Keratinocyte (primary cell): ENCODE measurements around the gene DTL. TPM values are rescaled to one million over a fixed set of nuclear protein-coding genes. Genes with fewer than 3 reads are reported as not detected.

ENCODE experiments used
- DNase-seq: peaks from one replicate; pipeline ENCODE4 v3.0.0-alpha.2; 2011; ENCODE audit warnings: low read depth, missing footprints, low spot score
- FAIRE-seq: peaks from 2 replicates; lab custom pipeline; 2011; peaks lifted over from hg19 to GRCh38; lab: Jason Lieb, UNC
- H2AFZ ChIP-seq: 2 replicates; pipeline ENCODE4 v1.6.0; 2012; ENCODE audit warnings: low read length, control low read depth, inconsistent platforms; ENCODE audit not compliant: control insufficient read depth
- H3K27ac ChIP-seq: 2 replicates; pipeline ENCODE4 v1.5.1; 2011; ENCODE audit warnings: low read length; ENCODE audit not compliant: control insufficient read depth, insufficient read depth
- H3K27me3 ChIP-seq: 3 replicates; pipeline ENCODE4 v1.6.0; 2011; ENCODE audit warnings: low read length; ENCODE audit not compliant: control insufficient read depth, insufficient read depth; ENCODE audit errors: extremely low read depth
- H3K36me3 ChIP-seq, 2 experiments: 2 replicates in 1 of 2; 3 replicates in 1 of 2; pipeline ENCODE4 v1.5.1; 2011; ENCODE audit warnings: low read length in 2 of 2, mild to moderate bottlenecking in 1 of 2; ENCODE audit not compliant: control insufficient read depth in 2 of 2, insufficient read depth in 2 of 2; ENCODE audit errors: extremely low read depth in 1 of 2
- H3K4me1 ChIP-seq: 3 replicates; pipeline ENCODE4 v1.5.1; 2011; ENCODE audit warnings: low read length; ENCODE audit not compliant: control insufficient read depth, insufficient read depth; ENCODE audit errors: extremely low read depth
- H3K4me2 ChIP-seq: 3 replicates; pipeline ENCODE4 v1.6.0; 2011; ENCODE audit warnings: low read depth, low read length; ENCODE audit not compliant: control insufficient read depth, insufficient read depth; ENCODE audit errors: extremely low read depth
- H3K4me3 ChIP-seq, 3 experiments: fragments of 200-600 bp in 1 of 3; sonication (generic) in 1 of 3; 2 replicates in 2 of 3; 3 replicates in 1 of 3; pipeline ENCODE4 v1.5.1; 2011 to 2016; ENCODE audit warnings: low read length in 3 of 3, mild to moderate bottlenecking in 3 of 3, control low read depth in 2 of 3, inconsistent platforms in 1 of 3, low read depth in 1 of 3, mixed read lengths in 1 of 3, mixed run types in 1 of 3, moderate library complexity in 1 of 3; ENCODE audit not compliant: control insufficient read depth in 2 of 3, insufficient read depth in 2 of 3; ENCODE audit errors: extremely low read depth in 1 of 3
- H3K79me2 ChIP-seq: 2 replicates; pipeline ENCODE4 v1.6.0; 2012; ENCODE audit warnings: low read length; ENCODE audit not compliant: control insufficient read depth, insufficient read depth
- H3K9ac ChIP-seq: 3 replicates; pipeline ENCODE4 v1.6.0; 2011; ENCODE audit warnings: low read length; ENCODE audit not compliant: control insufficient read depth, insufficient read depth; ENCODE audit errors: extremely low read depth
- H3K9me1 ChIP-seq: 3 replicates; pipeline ENCODE4 v1.6.0; 2011; ENCODE audit warnings: low read length; ENCODE audit not compliant: control insufficient read depth, insufficient read depth; ENCODE audit errors: extremely low read depth
- H3K9me3 ChIP-seq: 2 replicates; pipeline ENCODE4 v1.5.1; 2012; ENCODE audit warnings: low read depth, low read length; ENCODE audit not compliant: control insufficient read depth
- H4K20me1 ChIP-seq: 3 replicates; pipeline ENCODE4 v1.6.0; 2011; ENCODE audit warnings: low read length; ENCODE audit not compliant: control insufficient read depth, insufficient read depth; ENCODE audit errors: extremely low read depth
- EZH2 ChIP-seq: IDR thresholded peaks from one replicate; pipeline ENCODE4 v1.6.1; 2012; ENCODE audit warnings: inconsistent platforms, mild to moderate bottlenecking, low read length, moderate library complexity
- dilution Hi-C: fragments of 300-500 bp; cut with MboI; formaldehyde crosslinking; loops from one replicate; pipeline ENCODE4 v1.7.0; 2020; ENCODE audit warnings: low sequenced_read_pairs; ENCODE audit not compliant: extremely low pct_ligation_motif_present
- polyA plus RNA-seq, 5 experiments: library from polyadenylated mRNA; depleted of rRNA in 3 of 5; stranded (reverse) in 3 of 5; stranded (forward) in 1 of 5; unstranded in 1 of 5; fragments of >200 nt; gene quantifications; 1 replicate in 1 of 5; 2 replicates in 3 of 5; 3 replicates in 1 of 5; pipeline versions ENCODE4 v1.2.1 to v1.2.3, GENCODE V29; 2011 to 2012; ENCODE audit warnings: missing spikeins in 2 of 5, low read depth in 1 of 5, low replicate concordance in 1 of 5
- TF ChIP-seq, protein P1 (sequence below), 3 experiments: IDR thresholded peaks in 1 of 3; conservative IDR thresholded peaks in 1 of 3; optimal IDR thresholded peaks in 1 of 3; 2 replicates in 2 of 3; 3 replicates in 1 of 3; pipeline versions ENCODE3 to v1.5.1; 2011; ENCODE audit warnings: low read length in 3 of 3, mild to moderate bottlenecking in 3 of 3, moderate library complexity in 2 of 3, control low read depth in 1 of 3, inconsistent platforms in 1 of 3; ENCODE audit not compliant: insufficient read depth in 2 of 3; ENCODE audit errors: extremely low read depth in 1 of 3

The DTL gene
- polyA plus RNA-seq, 1 donor (not counting 4 experiments of a cell fraction or from before 2014, with no cell fraction given) = 9.3 TPM

DNA sequence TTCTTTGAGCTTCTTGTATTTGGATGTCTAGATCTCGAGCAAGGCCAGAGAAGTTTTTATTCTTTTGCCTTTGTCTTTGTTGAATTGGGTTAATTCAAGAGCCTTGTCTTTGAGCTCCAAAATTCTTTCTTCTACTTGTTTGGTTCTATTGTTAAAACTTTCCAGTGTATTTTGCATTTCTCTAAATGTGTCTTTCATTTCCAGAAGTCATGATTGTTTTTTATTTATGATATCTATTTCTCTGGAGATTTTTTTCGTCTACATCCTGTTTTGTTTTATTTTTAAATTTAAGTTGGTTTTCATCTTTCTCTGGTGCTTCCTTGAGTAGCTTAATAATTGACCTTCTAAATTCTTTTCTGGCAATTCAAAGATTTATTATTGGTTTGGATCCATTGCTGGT lies 61.8 kb downstream of the DTL start:
- no peak overlapping the region for H3K4me3 ChIP-seq
- H4K20me1 ChIP-seq = peaks cover 4% of the 10 kb centered on the region
- H3K9me1 ChIP-seq = no peaks in the 10 kb centered on the region
- peaks cover 0 to 6% of the 10 kb centered on the region in 2 experiments for H3K36me3 ChIP-seq
- H3K9me3 ChIP-seq = no peaks in the 10 kb centered on the region
- FAIRE-seq = no peak
- dilution Hi-C loops = no loop called here
- no peak overlapping the region for H3K27ac ChIP-seq
- no peak overlapping the region for H3K9ac ChIP-seq
- no peak for DNase-seq
- H2AFZ ChIP-seq = no peak overlapping the region
- H3K4me2 ChIP-seq = no peak overlapping the region
- no peaks in the 10 kb centered on the region for H3K27me3 ChIP-seq
- H3K4me1 ChIP-seq = no peaks in the 10 kb centered on the region
- TF ChIP-seq EZH2 = no peak
- TF ChIP-seq, protein P1, sequence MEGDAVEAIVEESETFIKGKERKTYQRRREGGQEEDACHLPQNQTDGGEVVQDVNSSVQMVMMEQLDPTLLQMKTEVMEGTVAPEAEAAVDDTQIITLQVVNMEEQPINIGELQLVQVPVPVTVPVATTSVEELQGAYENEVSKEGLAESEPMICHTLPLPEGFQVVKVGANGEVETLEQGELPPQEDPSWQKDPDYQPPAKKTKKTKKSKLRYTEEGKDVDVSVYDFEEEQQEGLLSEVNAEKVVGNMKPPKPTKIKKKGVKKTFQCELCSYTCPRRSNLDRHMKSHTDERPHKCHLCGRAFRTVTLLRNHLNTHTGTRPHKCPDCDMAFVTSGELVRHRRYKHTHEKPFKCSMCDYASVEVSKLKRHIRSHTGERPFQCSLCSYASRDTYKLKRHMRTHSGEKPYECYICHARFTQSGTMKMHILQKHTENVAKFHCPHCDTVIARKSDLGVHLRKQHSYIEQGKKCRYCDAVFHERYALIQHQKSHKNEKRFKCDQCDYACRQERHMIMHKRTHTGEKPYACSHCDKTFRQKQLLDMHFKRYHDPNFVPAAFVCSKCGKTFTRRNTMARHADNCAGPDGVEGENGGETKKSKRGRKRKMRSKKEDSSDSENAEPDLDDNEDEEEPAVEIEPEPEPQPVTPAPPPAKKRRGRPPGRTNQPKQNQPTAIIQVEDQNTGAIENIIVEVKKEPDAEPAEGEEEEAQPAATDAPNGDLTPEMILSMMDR (optimal IDR thresholded peaks at IDR 0.05 in 1 of 3, IDR thresholded peaks at IDR 0.05 in 1 of 3, conservative IDR thresholded peaks at IDR 0.05 in 1 of 3; ENCODE audit: extremely low read depth in 1 of 3, insufficient read depth in 2 of 3, low read length in 3 of 3) = no peak
- H3K79me2 ChIP-seq = peaks cover 8% of the 10 kb centered on the region

- Histone ChIP-seq H2AFZ (no peak overlapping the region), H3K9ac (no peak overlapping the region), H3K27ac (no peak overlapping the region), H3K27me3 (no peaks in the 10 kb centered on the region), H3K4me2 (no peak overlapping the region), H3K9me3 (no peaks in the 10 kb centered on the region), H3K4me3 (no peak overlapping the region), H4K20me1 (peaks cover 4% of the 10 kb centered on the region), H3K36me3 (peaks cover 0 to 6% of the 10 kb centered on the region in 2 experiments), H3K4me1 (no peaks in the 10 kb centered on the region), H3K79me2 (peaks cover 8% of the 10 kb centered on the region), H3K9me1 (no peaks in the 10 kb centered on the region)
- TF ChIP-seq, protein P1 (optimal IDR thresholded peaks at IDR 0.05 in 1 of 3, IDR thresholded peaks at IDR 0.05 in 1 of 3, conservative IDR thresholded peaks at IDR 0.05 in 1 of 3; ENCODE audit: extremely low read depth in 1 of 3, insufficient read depth in 2 of 3, low read length in 3 of 3) = no peak
- no peak for TF ChIP-seq EZH2
- FAIRE-seq = no peak
- dilution Hi-C loops = no loop called here
- no peak for DNase-seq
These were observed 62.8 kb downstream of the DTL start for GRCh38 chr1:212098310-212098709.
